ENCODE data around the gene MALRD1.

Gene MALRD1

GRCh38 chr10:19782430-19783089, 734.0 kb downstream of the MALRD1 start:
- DNase-seq (ENCODE audit: low read depth), result no peak

- no peak for DNase-seq (ENCODE audit: low read depth)
Measured at GRCh38 chr10:19783721-19784120, 735.1 kb downstream of the MALRD1 start.

Data from non-pigmented ciliary epithelial cell (primary cell).